HCT116 (cell line): ENCODE measurements around the gene LMTK3. TPM values are rescaled to one million over a fixed set of nuclear protein-coding genes. Genes with fewer than 3 reads are reported as not detected.

ENCODE experiments used
- ATAC-seq: fragments of 200-7000 bp; cut with Tn5 transposase; 2 replicates; pipeline ENCODE4 v1.9.1; 2020; ENCODE audit warnings: mild to moderate bottlenecking, moderate library complexity
- BruUV-seq: library from RNA; stranded (reverse); fragments of 400-500 nt; replicated peaks from 2 replicates; lab custom pipeline; 2021; lab: Mats Ljungman, UMichigan
- CTCF ChIA-PET: fragments of 300-600 bp; sonication (Branson Sonifier 250); formaldehyde crosslinking; loops from one replicate; lab custom pipeline; 2021; ENCODE audit warnings: antibody characterized with exemption; lab: Charles Lee
- POLR2A ChIA-PET: fragments of 300-600, 350-600 bp; sonication (Branson Sonifier 250); formaldehyde crosslinking; loops from one replicate; lab custom pipeline; 2021; ENCODE audit warnings: antibody characterized with exemption; lab: Charles Lee
- RAD21 ChIA-PET, 2 experiments: fragments of 300-600 bp; sonication (Branson Sonifier 250); formaldehyde crosslinking; loops; one replicate each; lab custom pipeline; 2023; ENCODE audit warnings: low total read pairs in 2 of 2; ENCODE audit not compliant: uncharacterized antibody in 2 of 2, unreplicated experiment in 2 of 2, low non-redundant PET in 1 of 2; lab: Charles Lee
- DNase-seq: peaks from one replicate; pipeline ENCODE4 v3.0.0-alpha.2; 2010; ENCODE audit warnings: low read depth, low spot score
- H2AFZ ChIP-seq: fragments of 200-600 bp; shearing (Covaris generic), sonication (generic); 2 replicates; pipeline ENCODE4 v1.6.1; 2017; ENCODE audit warnings: low read depth, mixed run types, mixed read lengths, antibody characterized with exemption, low read length; ENCODE audit not compliant: poor library complexity, severe bottlenecking
- H3K27ac ChIP-seq: 2 replicates; pipeline ENCODE4 v1.5.1; 2012; ENCODE audit warnings: low read depth, low read length
- H3K27me3 ChIP-seq: fragments of 200-600 bp; sonication (generic); 2 replicates; pipeline ENCODE4 v1.6.1; 2016; ENCODE audit warnings: mixed run types, low read length, mixed read lengths; ENCODE audit not compliant: insufficient read depth
- H3K36me3 ChIP-seq, 2 experiments: fragments of 200-500 bp in 1 of 2; fragments of 200-600 bp in 1 of 2; sonication (Bioruptor generic) in 1 of 2; sonication (generic) in 1 of 2; 2 replicates each; pipeline versions ENCODE4 v1.5.1 to v1.6.1; 2014 to 2016; ENCODE audit warnings: low read length in 2 of 2, inconsistent platforms in 1 of 2, mixed read lengths in 1 of 2, mixed run types in 1 of 2; ENCODE audit not compliant: insufficient read depth in 2 of 2, control insufficient read depth in 1 of 2
- H3K4me1 ChIP-seq, 2 experiments: fragments of 200-600 bp in 1 of 2; sonication (generic) in 1 of 2; 2 replicates each; pipeline versions ENCODE4 v1.5.1 to v1.6.1; 2012 to 2017; ENCODE audit warnings: low read length in 2 of 2, inconsistent platforms in 1 of 2, mild to moderate bottlenecking in 1 of 2, mixed read lengths in 1 of 2, mixed run types in 1 of 2, moderate library complexity in 1 of 2; ENCODE audit not compliant: insufficient read depth in 2 of 2, control insufficient read depth in 1 of 2
- H3K4me2 ChIP-seq: fragments of 200-600 bp; sonication (generic); 2 replicates; pipeline ENCODE4 v1.6.1; 2017; ENCODE audit warnings: mixed run types, low read length, mixed read lengths
- H3K4me3 ChIP-seq, 2 experiments: fragments of 200-600 bp in 1 of 2; sonication (generic) in 1 of 2; replicated peaks in 1 of 2; 2 replicates each; pipeline ENCODE4 v1.5.1; 2011 to 2016; ENCODE audit warnings: low read length in 2 of 2, control low read depth in 1 of 2, low read depth in 1 of 2, mild to moderate bottlenecking in 1 of 2, mixed read lengths in 1 of 2, mixed run types in 1 of 2
- H3K79me2 ChIP-seq: fragments of 200-600 bp; sonication (generic); 2 replicates; pipeline ENCODE4 v1.6.1; 2017; ENCODE audit warnings: mild to moderate bottlenecking, mixed run types, low read length, moderate library complexity, mixed read lengths; ENCODE audit not compliant: insufficient read depth
- H3K9ac ChIP-seq: fragments of 200-600 bp; sonication (generic); 2 replicates; pipeline ENCODE4 v1.6.1; 2016; ENCODE audit warnings: low read length, mixed read lengths
- H3K9me2 ChIP-seq: fragments of 200-600 bp; sonication (generic), shearing (Covaris generic); 2 replicates; pipeline ENCODE4 v1.6.1; 2017; ENCODE audit warnings: mixed run types, mild to moderate bottlenecking, moderate library complexity; ENCODE audit not compliant: insufficient read depth
- H3K9me3 ChIP-seq, 2 experiments: fragments of 200-500 bp in 1 of 2; fragments of 200-600 bp in 1 of 2; sonication (Bioruptor generic) in 1 of 2; sonication (generic) in 1 of 2; 2 replicates each; pipeline ENCODE4 v1.6.1; 2014 to 2017; ENCODE audit warnings: low read length in 2 of 2, mixed read lengths in 2 of 2, inconsistent platforms in 1 of 2, low read depth in 1 of 2, mild to moderate bottlenecking in 1 of 2, mixed run types in 1 of 2, moderate library complexity in 1 of 2; ENCODE audit not compliant: control insufficient read depth in 1 of 2, insufficient read depth in 1 of 2
- H4K20me1 ChIP-seq: fragments of 200-600 bp; sonication (generic), shearing (Covaris generic); 2 replicates; pipeline ENCODE4 v1.6.1; 2017; ENCODE audit warnings: mixed run types, mild to moderate bottlenecking, moderate library complexity; ENCODE audit not compliant: insufficient read depth
- CBX3 ChIP-seq: IDR thresholded peaks from 2 replicates; pipeline ENCODE4 v1.6.1; 2012; ENCODE audit warnings: low read depth
- CEBPB ChIP-seq: IDR thresholded peaks from 2 replicates; pipeline ENCODE4 v1.6.1; 2012; ENCODE audit warnings: low read depth
- CTCF ChIP-seq, 3 experiments: fragments of 200-600 bp in 1 of 3; sonication (generic) in 1 of 3; IDR thresholded peaks in 2 of 3; conservative IDR thresholded peaks in 1 of 3; 2 replicates each; pipeline ENCODE4 v1.5.1; 2012 to 2017; ENCODE audit warnings: low read depth in 2 of 3, low read length in 2 of 3, antibody characterized with exemption in 1 of 3, borderline replicate concordance in 1 of 3, control low read depth in 1 of 3, mild to moderate bottlenecking in 1 of 3, mixed read lengths in 1 of 3, mixed run types in 1 of 3, moderate library complexity in 1 of 3; ENCODE audit not compliant: insufficient read depth in 1 of 3
- EGR1 ChIP-seq: IDR thresholded peaks from 2 replicates; pipeline ENCODE4 v1.6.1; 2012; ENCODE audit warnings: low read depth
- ELF1 ChIP-seq: IDR thresholded peaks from 2 replicates; pipeline ENCODE4 v1.6.1; 2012; ENCODE audit warnings: low read depth, borderline replicate concordance
- EZH2 ChIP-seq: fragments of 200-600 bp; sonication (generic); IDR thresholded peaks from 2 replicates; pipeline ENCODE4 v1.6.1; 2017; ENCODE audit warnings: antibody characterized with exemption, mixed run types
- EZH2phosphoT487 ChIP-seq: fragments of 200-600 bp; IDR thresholded peaks from 2 replicates; pipeline ENCODE4 v1.6.1; 2018; ENCODE audit warnings: antibody characterized with exemption, borderline replicate concordance
- FOSL1 ChIP-seq: IDR thresholded peaks from 2 replicates; pipeline ENCODE4 v1.6.1; 2012; ENCODE audit warnings: low read depth
- JUND ChIP-seq: IDR thresholded peaks from 2 replicates; pipeline ENCODE4 v1.6.1; 2012
- POLR2A ChIP-seq: IDR thresholded peaks from 2 replicates; pipeline ENCODE4 v1.7.0; 2011; ENCODE audit warnings: borderline replicate concordance; ENCODE audit not compliant: insufficient read depth, insufficient read length; ENCODE audit errors: extremely low read depth
- POLR2AphosphoS5 ChIP-seq: IDR thresholded peaks from 2 replicates; pipeline ENCODE4 v1.6.1; 2011; ENCODE audit warnings: mild to moderate bottlenecking, low read depth, low read length, moderate library complexity
- RAD21 ChIP-seq: IDR thresholded peaks from 2 replicates; pipeline ENCODE4 v1.6.1; 2012; ENCODE audit warnings: low read depth, mild to moderate bottlenecking
- REST ChIP-seq: IDR thresholded peaks from 2 replicates; pipeline ENCODE4 v1.6.1; 2012; ENCODE audit warnings: low read depth
- SP1 ChIP-seq: IDR thresholded peaks from 2 replicates; pipeline ENCODE4 v1.6.1; 2012; ENCODE audit warnings: low read depth
- SRF ChIP-seq: IDR thresholded peaks from 2 replicates; pipeline ENCODE4 v1.6.1; 2012; ENCODE audit warnings: low read depth
- TCF7L2 ChIP-seq: IDR thresholded peaks from 2 replicates; pipeline ENCODE4 v1.7.0; 2011; ENCODE audit warnings: borderline replicate concordance, inconsistent platforms; ENCODE audit not compliant: insufficient read depth, insufficient read length; ENCODE audit errors: extremely low read depth
- YY1 ChIP-seq: IDR thresholded peaks from 2 replicates; pipeline ENCODE4 v1.6.1; 2011; ENCODE audit warnings: low read length, low read depth, moderate library complexity, mild to moderate bottlenecking; ENCODE audit not compliant: insufficient replicate concordance; ENCODE audit errors: extremely low read depth
- ZBTB33 ChIP-seq: IDR thresholded peaks from 2 replicates; pipeline ENCODE4 v1.6.1; 2011; ENCODE audit warnings: mild to moderate bottlenecking, low read length, moderate library complexity; ENCODE audit not compliant: insufficient replicate concordance; ENCODE audit errors: extremely low read depth
- ZNF274 ChIP-seq: fragments of 200-500 bp; sonication (Bioruptor generic); IDR thresholded peaks from 2 replicates; pipeline ENCODE4 v1.6.1; 2014; ENCODE audit warnings: mild to moderate bottlenecking, low read depth, low read length, inconsistent platforms
- intact Hi-C: fragments of 100-400 bp; cut with micrococcal nuclease; formaldehyde crosslinking; loops from 2 replicates; pipeline ENCODE4 v1.10.0; 2022
- total RNA-seq: library from RNA; stranded (reverse); gene quantifications from one replicate; pipeline ENCODE4 v1.2.1, GENCODE V29; 2021; ENCODE audit not compliant: unreplicated experiment

LMTK3 gene
- total RNA-seq, 1 experiment from 2014 or later: 19.9 TPM

DNA sequence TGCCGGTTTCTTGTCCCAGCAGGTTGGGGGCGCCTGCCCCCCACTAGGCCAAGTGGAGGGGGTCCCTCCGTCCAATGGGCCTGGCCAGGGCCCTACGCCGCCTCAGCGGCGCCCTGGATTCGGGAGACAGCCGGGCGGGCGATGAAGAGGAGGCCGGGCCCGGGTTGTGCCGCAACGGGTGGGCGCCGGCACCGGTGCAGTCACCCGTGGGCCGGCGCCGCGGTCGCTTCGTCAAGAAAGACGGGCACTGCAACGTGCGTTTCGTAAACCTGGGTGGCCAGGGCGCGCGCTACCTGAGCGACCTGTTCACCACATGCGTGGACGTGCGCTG lies 50.0 kb downstream of the LMTK3 start:
- no peak for TF ChIP-seq EGR1
- TF ChIP-seq ZBTB33: no peak
- no peak for TF ChIP-seq TCF7L2
- no peak for TF ChIP-seq CTCF (IDR thresholded peaks at IDR 0.05 in 2 of 3, conservative IDR thresholded peaks at IDR 0.05 in 1 of 3; ENCODE audit: borderline replicate concordance in 1 of 3, insufficient read depth in 1 of 3, low read depth in 2 of 3, low read length in 2 of 3)
- TF ChIP-seq FOSL1: no peak
- no peak for TF ChIP-seq EZH2
- no peak for TF ChIP-seq SRF
- no peak for TF ChIP-seq ELF1
- no peak for TF ChIP-seq CBX3
- no peak for TF ChIP-seq CEBPB
- no peak for TF ChIP-seq POLR2A
- TF ChIP-seq YY1: no peak
- TF ChIP-seq EZH2phosphoT487: no peak
- TF ChIP-seq REST: no peak
- TF ChIP-seq RAD21: no peak
- no peak for TF ChIP-seq SP1
- TF ChIP-seq JUND: no peak
- TF ChIP-seq ZNF274: no peak
- no peak for TF ChIP-seq POLR2AphosphoS5
- no peaks in the 10 kb centered on the region for H3K9me3 ChIP-seq
- intact Hi-C loops: no loop called here
- DNase-seq: no peak
- H3K27me3 ChIP-seq: no peaks in the 10 kb centered on the region
- no peak; the same call in 1 of the 2 replicates for ATAC-seq
- no peak overlapping the region for H2AFZ ChIP-seq
- H3K9me2 ChIP-seq: no peaks in the 10 kb centered on the region
- no peak overlapping the region for H3K9ac ChIP-seq
- no peaks in the 10 kb centered on the region for H4K20me1 ChIP-seq
- BruUV-seq: no TSS peak
- ChIA-PET POLR2A (no interaction called here), RAD21 (no interaction called here), CTCF (no interaction called here)
- H3K4me3 ChIP-seq: no peak overlapping the region
- peaks cover 0 to 3% of the 10 kb centered on the region in 2 experiments; a peak in 2 of 4 replicates for H3K4me1 ChIP-seq
- no peak overlapping the region for H3K4me2 ChIP-seq
- H3K27ac ChIP-seq: no peak overlapping the region
- peaks cover 6 to 17% of the 10 kb centered on the region in 2 experiments; a peak in 1 of 4 replicates for H3K36me3 ChIP-seq
- H3K79me2 ChIP-seq: no peaks in the 10 kb centered on the region
